Trophoblast cell (in vitro differentiated cells and primary cell): ENCODE results near the gene ZFYVE28.

Source experiments
- DNase-seq, 2 donors: peaks; one replicate each; pipeline ENCODE4 v3.0.0-alpha.2; 2016
- H2AFZ ChIP-seq: 2 replicates; pipeline ENCODE4 v1.6.1; 2013; ENCODE audit warnings: low read length, moderate library complexity, mild to moderate bottlenecking; ENCODE audit not compliant: insufficient read depth, poor library complexity
- H2AK5ac ChIP-seq: 2 replicates; pipeline ENCODE4 v1.6.1; 2013; ENCODE audit warnings: mild to moderate bottlenecking, low read length
- H2BK120ac ChIP-seq: 2 replicates; pipeline ENCODE4 v1.6.1; 2013; ENCODE audit warnings: low read length, mild to moderate bottlenecking, moderate library complexity; ENCODE audit not compliant: insufficient read depth, poor library complexity
- H2BK12ac ChIP-seq: 2 replicates; pipeline ENCODE4 v1.6.1; 2013; ENCODE audit warnings: mild to moderate bottlenecking, low read length, moderate library complexity
- H2BK5ac ChIP-seq: 2 replicates; pipeline ENCODE4 v1.6.1; 2013; ENCODE audit warnings: low read length, low read depth, moderate library complexity, mild to moderate bottlenecking; ENCODE audit not compliant: poor library complexity
- H3K14ac ChIP-seq: 2 replicates; pipeline ENCODE4 v1.6.1; 2013; ENCODE audit warnings: mild to moderate bottlenecking, low read length
- H3K18ac ChIP-seq: 2 replicates; pipeline ENCODE4 v1.6.1; 2013; ENCODE audit warnings: mild to moderate bottlenecking, low read length
- H3K23ac ChIP-seq: 2 replicates; pipeline ENCODE4 v1.6.1; 2013; ENCODE audit warnings: low read length
- H3K27ac ChIP-seq: 2 replicates; pipeline ENCODE4 v1.5.1; 2013; ENCODE audit warnings: low read depth, mild to moderate bottlenecking, inconsistent platforms, low read length, moderate library complexity
- H3K27me3 ChIP-seq: 2 replicates; pipeline ENCODE4 v1.6.1; 2013; ENCODE audit warnings: inconsistent platforms, mild to moderate bottlenecking, low read length, moderate library complexity; ENCODE audit not compliant: insufficient read depth
- H3K36me3 ChIP-seq, 2 experiments: 1 replicate in 1 of 2; 2 replicates in 1 of 2; pipeline ENCODE4 v1.6.1; 2013; ENCODE audit warnings: low read length in 2 of 2, mild to moderate bottlenecking in 2 of 2, moderate library complexity in 1 of 2; ENCODE audit not compliant: insufficient read depth in 2 of 2, control insufficient read depth in 1 of 2
- H3K4ac ChIP-seq: 2 replicates; pipeline ENCODE4 v1.6.1; 2013; ENCODE audit warnings: low read depth, mild to moderate bottlenecking, low read length, moderate library complexity
- H3K4me1 ChIP-seq, 2 experiments: 1 replicate in 1 of 2; 2 replicates in 1 of 2; pipeline ENCODE4 v1.6.1; 2013; ENCODE audit warnings: low read length in 2 of 2, mild to moderate bottlenecking in 2 of 2, moderate library complexity in 1 of 2; ENCODE audit not compliant: insufficient read depth in 2 of 2, control insufficient read depth in 1 of 2
- H3K4me2 ChIP-seq: 2 replicates; pipeline ENCODE4 v1.6.1; 2013; ENCODE audit warnings: inconsistent platforms, mild to moderate bottlenecking, low read length, moderate library complexity
- H3K4me3 ChIP-seq: 2 replicates; pipeline ENCODE4 v1.5.1; 2013; ENCODE audit warnings: mild to moderate bottlenecking, low read depth, low read length, inconsistent platforms
- H3K79me1 ChIP-seq: one replicate; pipeline ENCODE4 v1.6.1; 2013; ENCODE audit warnings: low read length
- H3K79me2 ChIP-seq: 2 replicates; pipeline ENCODE4 v1.6.1; 2013; ENCODE audit warnings: low read length, mild to moderate bottlenecking; ENCODE audit not compliant: control insufficient read depth, insufficient read depth, poor library complexity
- H3K9ac ChIP-seq: 2 replicates; pipeline ENCODE4 v1.6.1; 2013; ENCODE audit warnings: mild to moderate bottlenecking, low read length
- H3K9me3 ChIP-seq: 2 replicates; pipeline ENCODE4 v1.6.1; 2013; ENCODE audit warnings: low read depth, mild to moderate bottlenecking, control low read depth, inconsistent platforms, low read length; ENCODE audit not compliant: insufficient read depth
- H4K12ac ChIP-seq: 2 replicates; pipeline ENCODE4 v1.6.1; 2013; ENCODE audit warnings: low read depth, mild to moderate bottlenecking, low read length, moderate library complexity
- H4K8ac ChIP-seq: 2 replicates; pipeline ENCODE4 v1.6.1; 2013; ENCODE audit warnings: low read depth, mild to moderate bottlenecking, low read length, moderate library complexity
- H4K91ac ChIP-seq: one replicate; pipeline ENCODE4 v1.6.1; 2013; ENCODE audit warnings: low read depth, mild to moderate bottlenecking, low read length, moderate library complexity
- WGBS: extraction: QIAGEN DNeasy Blood & Tissue Kit; methylation state at CpG from one replicate; pipeline ENCODE4 v1.1.7; 2013; ENCODE audit warnings: missing lambda C conversion rate; ENCODE audit not compliant: insufficient read length, insufficient coverage; ENCODE audit errors: extremely low coverage; 5-methylcytosine and 5-hydroxymethylcytosine counted together

Gene ZFYVE28

GRCh38 chr4:2457481-2458295 lies 39.2 kb upstream of the ZFYVE28 start:
- Histone ChIP-seq H3K23ac (peak overlapping the region; percentile 56), H3K4me1 (peaks cover 3 to 7% of the 10 kb centered on the region in 2 experiments), H3K9ac (no peak overlapping the region), H2AK5ac (no peak overlapping the region), H2BK5ac (no peak overlapping the region), H3K79me1 (no peaks in the 10 kb centered on the region), H3K4ac (no peak overlapping the region), H3K36me3 (no peaks in the 10 kb centered on the region), H4K8ac (no peak overlapping the region), H3K4me3 (no peak overlapping the region), H2AFZ (no peak overlapping the region), H3K4me2 (no peak overlapping the region), H2BK12ac (no peak overlapping the region), H3K79me2 (no peaks in the 10 kb centered on the region), H3K9me3 (no peaks in the 10 kb centered on the region), H3K27ac (no peak overlapping the region), H2BK120ac (no peak overlapping the region), H4K91ac (no peak overlapping the region), H3K14ac (no peak overlapping the region), H4K12ac (no peak overlapping the region), H3K18ac (no peak overlapping the region), H3K27me3 (no peaks in the 10 kb centered on the region)
- DNase-seq: peak in 1 of 2 donors; percentile 14
- 100% methylated on average over 1 of the region's 24 CpGs for WGBS

DNA sequence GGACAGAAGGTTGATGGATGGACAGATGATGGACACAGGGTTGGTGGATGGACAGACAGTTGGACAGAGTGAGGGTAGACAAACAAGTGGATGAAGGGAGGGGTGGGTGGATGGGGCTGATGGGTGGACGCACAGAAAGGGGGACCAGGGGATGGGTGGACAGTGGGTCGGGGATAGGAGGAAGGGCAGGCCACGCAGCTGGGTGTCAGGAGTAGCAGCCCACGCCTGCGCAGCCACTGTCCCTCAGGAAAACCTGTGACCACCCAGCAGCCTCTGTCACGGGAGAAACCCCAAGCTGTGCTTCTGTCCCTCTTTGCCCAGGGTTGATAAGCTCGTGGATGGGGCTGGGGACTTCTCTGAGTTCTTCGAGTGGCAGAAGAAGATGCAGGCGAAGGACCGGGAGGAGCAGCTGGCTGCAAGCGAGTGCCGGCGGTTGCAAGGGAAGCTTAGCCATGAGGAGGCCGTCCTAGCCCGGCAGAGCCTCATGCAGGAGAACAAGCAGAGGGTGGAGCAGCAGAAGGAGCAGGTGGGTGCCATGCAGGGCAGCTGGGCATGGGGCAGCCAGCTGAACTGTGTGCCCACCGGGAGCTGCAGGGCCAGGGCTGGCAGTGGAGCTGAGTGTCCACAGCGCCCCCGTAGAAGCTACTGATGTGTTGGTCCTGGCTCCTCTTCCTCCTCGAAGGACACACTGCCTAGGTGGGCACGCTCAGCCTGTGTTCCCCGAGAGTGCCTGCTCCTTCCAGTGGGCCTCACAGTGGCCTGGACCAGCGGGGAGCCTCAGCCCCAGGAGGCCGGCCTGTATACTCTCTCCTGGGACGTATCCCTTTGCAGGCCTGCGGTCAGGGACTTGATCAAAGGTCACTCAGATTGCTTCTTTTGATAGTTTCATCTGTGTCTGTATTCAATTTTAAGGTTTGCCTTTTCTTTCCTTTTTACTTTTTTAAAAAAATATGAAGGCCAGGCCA lies 33.7 kb upstream of the ZFYVE28 start:
- Histone ChIP-seq H3K4ac (no peak overlapping the region), H4K12ac (no peak overlapping the region), H2BK120ac (no peak overlapping the region), H3K23ac (no peak overlapping the region), H3K4me1 (no peaks in the 10 kb centered on the region), H3K9me3 (peaks cover 2% of the 10 kb centered on the region), H3K4me3 (no peak overlapping the region), H3K36me3 (no peaks in the 10 kb centered on the region), H3K18ac (no peak overlapping the region), H3K9ac (no peak overlapping the region), H3K27me3 (no peaks in the 10 kb centered on the region), H3K14ac (no peak overlapping the region), H3K4me2 (no peak overlapping the region), H4K8ac (no peak overlapping the region), H3K79me1 (no peaks in the 10 kb centered on the region), H2AFZ (no peak overlapping the region), H2AK5ac (no peak overlapping the region), H2BK5ac (no peak overlapping the region), H3K27ac (no peak overlapping the region), H3K79me2 (no peaks in the 10 kb centered on the region), H2BK12ac (no peak overlapping the region), H4K91ac (no peak overlapping the region)
- DNase-seq: no peak
- no CpG with 5 or more reads among the region's 25 CpGs for WGBS

GRCh38 chr4:2451036-2451520 lies 32.6 kb upstream of the ZFYVE28 start:
- Histone ChIP-seq H2BK5ac (no peak overlapping the region), H3K9me3 (peaks cover 4% of the 10 kb centered on the region), H3K79me2 (no peaks in the 10 kb centered on the region), H3K9ac (no peak overlapping the region), H4K91ac (no peak overlapping the region), H3K23ac (no peak overlapping the region), H2BK12ac (no peak overlapping the region), H3K27me3 (no peaks in the 10 kb centered on the region), H3K36me3 (no peaks in the 10 kb centered on the region), H3K4me3 (no peak overlapping the region), H3K4ac (no peak overlapping the region), H3K18ac (no peak overlapping the region), H2BK120ac (no peak overlapping the region), H2AK5ac (no peak overlapping the region), H3K27ac (no peak overlapping the region), H4K8ac (no peak overlapping the region), H3K14ac (no peak overlapping the region), H3K79me1 (no peaks in the 10 kb centered on the region), H3K4me1 (no peaks in the 10 kb centered on the region), H2AFZ (no peak overlapping the region), H4K12ac (no peak overlapping the region), H3K4me2 (no peak overlapping the region)
- no peak for DNase-seq
- WGBS: no CpG with 5 or more reads among the region's 10 CpGs

DNA sequence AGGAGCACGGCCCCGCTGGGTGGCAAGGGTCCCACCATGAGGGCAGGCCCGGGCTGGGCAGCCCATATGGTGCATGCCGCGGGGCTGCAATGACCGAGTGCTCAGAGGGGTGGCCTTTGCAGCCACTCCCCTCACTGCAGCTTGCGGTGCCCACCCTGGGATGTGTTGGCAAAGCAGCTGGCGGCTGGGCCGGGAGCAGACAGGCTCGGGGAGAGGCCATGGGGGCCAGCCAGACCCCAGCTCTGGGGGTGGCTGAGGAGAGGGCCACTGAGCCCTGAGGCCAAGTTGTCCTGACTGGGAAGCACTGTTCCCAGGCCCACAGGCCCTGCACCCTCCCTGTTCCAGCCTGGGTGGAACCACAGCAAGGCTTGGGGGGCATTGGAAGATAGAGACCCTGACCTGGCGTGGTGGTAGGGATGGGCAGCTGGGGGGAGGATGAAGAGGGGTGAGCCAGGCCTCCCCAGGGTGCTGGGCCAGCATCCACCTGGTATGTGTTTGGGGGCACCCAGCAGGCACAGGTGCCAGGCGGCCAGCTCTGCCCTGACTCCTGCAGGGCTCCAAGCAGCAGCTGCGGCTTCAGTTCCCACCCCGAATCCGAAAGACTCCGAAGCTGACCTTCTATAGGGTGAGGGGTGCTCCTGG lies 32.1 kb upstream of the ZFYVE28 start:
- H3K9ac ChIP-seq: no peak overlapping the region
- H2BK120ac ChIP-seq: no peak overlapping the region
- no peaks in the 10 kb centered on the region for H3K36me3 ChIP-seq
- H3K23ac ChIP-seq: no peak overlapping the region
- no peak overlapping the region for H2AFZ ChIP-seq
- no peak overlapping the region for H2BK12ac ChIP-seq
- no peak overlapping the region for H3K18ac ChIP-seq
- H3K4me2 ChIP-seq: no peak overlapping the region
- no peak overlapping the region for H3K27ac ChIP-seq
- H3K79me1 ChIP-seq: no peaks in the 10 kb centered on the region
- H4K91ac ChIP-seq: no peak overlapping the region
- H4K8ac ChIP-seq: no peak overlapping the region
- peaks cover 4% of the 10 kb centered on the region for H3K9me3 ChIP-seq
- no peak overlapping the region for H3K14ac ChIP-seq
- DNase-seq: no peak
- no peak overlapping the region for H2AK5ac ChIP-seq
- H3K4me1 ChIP-seq: no peaks in the 10 kb centered on the region
- no peak overlapping the region for H3K4me3 ChIP-seq
- H4K12ac ChIP-seq: no peak overlapping the region
- no CpG with 5 or more reads among the region's 16 CpGs for WGBS
- H3K27me3 ChIP-seq: no peaks in the 10 kb centered on the region
- no peak overlapping the region for H2BK5ac ChIP-seq
- H3K79me2 ChIP-seq: no peaks in the 10 kb centered on the region
- H3K4ac ChIP-seq: no peak overlapping the region
